ENCODE measurements around the gene ATF6. TPM values are rescaled to one million over a fixed set of nuclear protein-coding genes. Genes with fewer than 3 reads are reported as not detected.

Gene ATF6
- total RNA-seq, 3 donors from 2014 or later, result 31.0 to 56.1 (median 34.1) TPM

GRCh38 chr1:161928056-161928455 is 161.9 kb downstream of the ATF6 start:
- no peak overlapping the region for H3K4me3 ChIP-seq
- intact Hi-C loops (cut with DNase I; ENCODE audit: low total_unique reads), result no loop called here
- DNase-seq (ENCODE audit: low spot score in 2 of 2), result no peak
- H3K9me3 ChIP-seq, result no peaks in the 10 kb centered on the region
- no peaks in the 10 kb centered on the region for H3K27me3 ChIP-seq
- no peaks in the 10 kb centered on the region for H3K4me1 ChIP-seq
- no peak overlapping the region for H3K27ac ChIP-seq
- no peak for TF ChIP-seq POLR2AphosphoS5 (IDR thresholded peaks at IDR 0.05)
- no peak for TF ChIP-seq POLR2A (IDR thresholded peaks at IDR 0.05)
- TF ChIP-seq CTCF (IDR thresholded peaks at IDR 0.05), result no peak
- no peaks in the 10 kb centered on the region for H3K36me3 ChIP-seq

GRCh38 chr1:161929137-161929536 is 163.0 kb downstream of the ATF6 start:
- DNase-seq (ENCODE audit: low spot score in 2 of 2), result no peak
- TF ChIP-seq POLR2A (IDR thresholded peaks at IDR 0.05) (no peak), CTCF (IDR thresholded peaks at IDR 0.05) (no peak), POLR2AphosphoS5 (IDR thresholded peaks at IDR 0.05) (no peak)
- Histone ChIP-seq H3K4me3 (no peak overlapping the region), H3K9me3 (no peaks in the 10 kb centered on the region), H3K27me3 (no peaks in the 10 kb centered on the region), H3K36me3 (no peaks in the 10 kb centered on the region), H3K27ac (no peak overlapping the region), H3K4me1 (no peaks in the 10 kb centered on the region)
- intact Hi-C loops (cut with DNase I; ENCODE audit: low total_unique reads), result no loop called here

- Histone ChIP-seq H3K36me3 (no peaks in the 10 kb centered on the region), H3K9me3 (no peaks in the 10 kb centered on the region), H3K27ac (no peak overlapping the region), H3K4me1 (no peaks in the 10 kb centered on the region), H3K4me3 (no peak overlapping the region), H3K27me3 (no peaks in the 10 kb centered on the region)
- TF ChIP-seq CTCF (IDR thresholded peaks at IDR 0.05) (no peak), POLR2AphosphoS5 (IDR thresholded peaks at IDR 0.05) (no peak), POLR2A (IDR thresholded peaks at IDR 0.05) (no peak)
- no peak for DNase-seq (ENCODE audit: low spot score in 2 of 2)
- intact Hi-C loops (cut with DNase I; ENCODE audit: low total_unique reads), result no loop called here
Measured at GRCh38 chr1:161930064-161930463, 163.9 kb downstream of the ATF6 start.

GRCh38 chr1:161932668-161933067 is 166.5 kb downstream of the ATF6 start:
- TF ChIP-seq POLR2A (IDR thresholded peaks at IDR 0.05), result no peak
- no peak for TF ChIP-seq POLR2AphosphoS5 (IDR thresholded peaks at IDR 0.05)
- TF ChIP-seq CTCF (IDR thresholded peaks at IDR 0.05), result no peak
- Histone ChIP-seq H3K27me3 (no peaks in the 10 kb centered on the region), H3K4me3 (no peak overlapping the region), H3K4me1 (no peaks in the 10 kb centered on the region), H3K9me3 (no peaks in the 10 kb centered on the region), H3K27ac (no peak overlapping the region), H3K36me3 (no peaks in the 10 kb centered on the region)
- DNase-seq (ENCODE audit: low spot score in 2 of 2), result no peak
- intact Hi-C loops (cut with DNase I; ENCODE audit: low total_unique reads), result no loop called here

- Histone ChIP-seq H3K36me3 (no peaks in the 10 kb centered on the region), H3K9me3 (no peaks in the 10 kb centered on the region)
- intact Hi-C loops (cut with DNase I; ENCODE audit: low total_unique reads), result no loop called here
Measured at GRCh38 chr1:161933592-161934588, 167.8 kb downstream of the ATF6 start.

More at GRCh38 chr1:161933592-161934588, 167.8 kb downstream of the ATF6 start:
- Histone ChIP-seq H3K4me1 (no peaks in the 10 kb centered on the region), H3K27me3 (no peaks in the 10 kb centered on the region), H3K27ac (no peak overlapping the region), H3K4me3 (no peak overlapping the region)
- TF ChIP-seq CTCF (IDR thresholded peaks at IDR 0.05), result no peak
- DNase-seq (ENCODE audit: low spot score in 2 of 2), result no peak

Data from breast epithelium (tissue), 4 donors.